Brain microvascular endothelial cell (primary cell): ENCODE data around the gene RIN3.

Source experiments
- DNase-seq: peaks from one replicate; pipeline ENCODE4 v3.0.0-alpha.2; 2020
- H3K27ac ChIP-seq: fragments of 250-450 bp; sonication (Bioruptor Pico); 2 replicates; pipeline ENCODE4 v1.5.1; 2020; ENCODE audit warnings: mild to moderate bottlenecking, moderate library complexity
- H3K27me3 ChIP-seq: fragments of 250-450 bp; sonication (Bioruptor Pico); replicated peaks from 2 replicates; pipeline ENCODE4 v1.5.1; 2020; ENCODE audit warnings: mild to moderate bottlenecking
- H3K36me3 ChIP-seq: fragments of 250-450 bp; sonication (Bioruptor Pico); replicated peaks from 2 replicates; pipeline ENCODE4 v1.5.1; 2020; ENCODE audit warnings: mild to moderate bottlenecking
- H3K4me3 ChIP-seq: 2 replicates; pipeline ENCODE4 v1.5.1; 2011; ENCODE audit warnings: low read depth, mild to moderate bottlenecking, control low read depth, low read length, moderate library complexity
- in situ Hi-C: cut with HindIII; loops from 2 replicates; pipeline ENCODE4 v1.10.0; 2017; ENCODE audit warnings: low sequenced_read_pairs, low pct_ligation_motif_present
- TF ChIP-seq, protein P1 (sequence below): IDR thresholded peaks from 2 replicates; pipeline ENCODE4 v1.5.1; 2011; ENCODE audit warnings: low read depth, mild to moderate bottlenecking, moderate library complexity, low read length, control low read depth, inconsistent platforms; ENCODE audit errors: missing control alignments

Gene RIN3

DNA sequence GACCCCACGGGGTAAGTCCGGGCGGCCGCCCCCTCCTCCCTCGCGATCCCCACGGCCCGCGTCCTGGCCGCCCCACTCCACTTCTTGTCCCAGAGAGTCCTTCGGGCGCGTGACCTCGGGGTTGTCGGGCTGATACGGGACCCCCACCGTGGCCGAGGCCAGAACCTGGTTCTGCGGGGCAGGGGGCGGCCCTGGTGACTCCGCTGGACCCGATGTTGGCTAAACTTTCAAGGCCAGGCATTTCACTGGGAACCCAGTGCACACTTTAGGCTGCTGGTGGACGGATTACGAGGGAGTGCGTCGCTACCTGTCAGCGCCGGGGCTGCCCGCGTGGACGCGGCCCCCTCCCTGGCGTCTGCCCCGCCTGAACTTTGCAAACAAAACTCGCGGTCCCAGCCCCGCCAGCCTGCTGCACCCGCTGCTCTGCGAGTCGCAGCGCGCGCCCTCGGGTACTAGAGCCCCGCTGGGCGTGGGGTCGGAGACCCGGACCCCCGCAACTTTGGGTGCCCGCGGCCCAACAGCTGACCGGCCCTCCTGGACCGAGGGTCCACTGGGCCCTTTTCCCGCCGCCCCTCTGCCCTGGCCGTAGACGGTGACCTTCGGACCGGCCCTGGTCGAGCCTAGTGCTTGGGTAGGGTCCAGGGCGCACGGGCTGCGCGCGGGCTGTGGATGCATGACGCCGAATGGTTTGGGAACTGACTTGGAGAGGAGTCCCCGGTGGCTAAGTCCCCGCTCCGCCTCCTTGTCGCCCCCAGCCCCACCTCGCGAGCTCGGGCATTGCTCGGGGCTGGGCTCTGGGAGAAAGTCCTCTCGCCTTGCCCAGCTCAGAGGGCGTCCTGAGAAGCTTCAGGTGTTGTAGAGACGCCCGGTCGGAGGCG, 624 bp downstream of the RIN3 start:
- Histone ChIP-seq H3K27me3 (no peaks in the 10 kb centered on the region), H3K27ac (peak overlapping the region; percentile 62), H3K36me3 (no peaks in the 10 kb centered on the region), H3K4me3 (peak overlapping the region; percentile 74)
- in situ Hi-C loops = no loop called here
- TF ChIP-seq, protein P1, sequence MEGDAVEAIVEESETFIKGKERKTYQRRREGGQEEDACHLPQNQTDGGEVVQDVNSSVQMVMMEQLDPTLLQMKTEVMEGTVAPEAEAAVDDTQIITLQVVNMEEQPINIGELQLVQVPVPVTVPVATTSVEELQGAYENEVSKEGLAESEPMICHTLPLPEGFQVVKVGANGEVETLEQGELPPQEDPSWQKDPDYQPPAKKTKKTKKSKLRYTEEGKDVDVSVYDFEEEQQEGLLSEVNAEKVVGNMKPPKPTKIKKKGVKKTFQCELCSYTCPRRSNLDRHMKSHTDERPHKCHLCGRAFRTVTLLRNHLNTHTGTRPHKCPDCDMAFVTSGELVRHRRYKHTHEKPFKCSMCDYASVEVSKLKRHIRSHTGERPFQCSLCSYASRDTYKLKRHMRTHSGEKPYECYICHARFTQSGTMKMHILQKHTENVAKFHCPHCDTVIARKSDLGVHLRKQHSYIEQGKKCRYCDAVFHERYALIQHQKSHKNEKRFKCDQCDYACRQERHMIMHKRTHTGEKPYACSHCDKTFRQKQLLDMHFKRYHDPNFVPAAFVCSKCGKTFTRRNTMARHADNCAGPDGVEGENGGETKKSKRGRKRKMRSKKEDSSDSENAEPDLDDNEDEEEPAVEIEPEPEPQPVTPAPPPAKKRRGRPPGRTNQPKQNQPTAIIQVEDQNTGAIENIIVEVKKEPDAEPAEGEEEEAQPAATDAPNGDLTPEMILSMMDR = no peak
- DNase-seq = no peak

DNA sequence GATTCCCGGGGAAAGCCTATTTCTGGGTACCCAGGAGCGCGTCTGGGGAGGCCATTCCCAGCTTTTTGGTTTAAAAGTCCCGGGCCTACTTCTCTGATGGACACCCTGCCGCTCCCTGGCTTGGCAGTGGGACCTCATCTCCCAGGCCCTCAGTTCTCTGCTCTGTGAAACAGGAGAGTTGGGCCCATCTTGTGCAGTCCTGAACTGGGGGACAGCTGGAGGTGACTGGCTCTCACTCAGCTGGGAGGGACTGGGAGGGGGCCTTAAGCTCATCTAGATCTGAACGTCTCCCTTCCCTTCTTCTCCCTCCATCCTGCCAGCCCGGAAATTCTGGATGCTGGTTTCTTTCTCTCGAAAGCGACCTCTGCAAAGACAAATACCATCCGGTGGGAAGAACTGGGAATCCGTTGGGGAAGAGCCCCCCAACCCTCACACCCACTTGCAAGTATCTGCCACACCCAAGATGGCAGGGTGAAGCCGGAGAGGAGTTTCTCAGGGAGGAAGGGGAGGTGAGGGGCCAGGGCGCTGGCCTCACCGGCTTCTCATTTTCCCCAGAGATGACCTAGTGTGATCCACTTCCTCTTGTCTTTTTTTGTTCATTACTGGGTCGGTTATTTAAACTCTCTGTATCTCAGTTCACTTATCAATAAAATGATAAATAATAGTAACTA, 1.4 kb downstream of the RIN3 start:
- in situ Hi-C loops = no loop called here
- DNase-seq = no peak
- H3K36me3 ChIP-seq = no peaks in the 10 kb centered on the region
- peak overlapping the region; percentile 74 for H3K4me3 ChIP-seq
- no peak overlapping the region for H3K27ac ChIP-seq
- TF ChIP-seq, protein P1 = no peak
- H3K27me3 ChIP-seq = no peaks in the 10 kb centered on the region

DNA sequence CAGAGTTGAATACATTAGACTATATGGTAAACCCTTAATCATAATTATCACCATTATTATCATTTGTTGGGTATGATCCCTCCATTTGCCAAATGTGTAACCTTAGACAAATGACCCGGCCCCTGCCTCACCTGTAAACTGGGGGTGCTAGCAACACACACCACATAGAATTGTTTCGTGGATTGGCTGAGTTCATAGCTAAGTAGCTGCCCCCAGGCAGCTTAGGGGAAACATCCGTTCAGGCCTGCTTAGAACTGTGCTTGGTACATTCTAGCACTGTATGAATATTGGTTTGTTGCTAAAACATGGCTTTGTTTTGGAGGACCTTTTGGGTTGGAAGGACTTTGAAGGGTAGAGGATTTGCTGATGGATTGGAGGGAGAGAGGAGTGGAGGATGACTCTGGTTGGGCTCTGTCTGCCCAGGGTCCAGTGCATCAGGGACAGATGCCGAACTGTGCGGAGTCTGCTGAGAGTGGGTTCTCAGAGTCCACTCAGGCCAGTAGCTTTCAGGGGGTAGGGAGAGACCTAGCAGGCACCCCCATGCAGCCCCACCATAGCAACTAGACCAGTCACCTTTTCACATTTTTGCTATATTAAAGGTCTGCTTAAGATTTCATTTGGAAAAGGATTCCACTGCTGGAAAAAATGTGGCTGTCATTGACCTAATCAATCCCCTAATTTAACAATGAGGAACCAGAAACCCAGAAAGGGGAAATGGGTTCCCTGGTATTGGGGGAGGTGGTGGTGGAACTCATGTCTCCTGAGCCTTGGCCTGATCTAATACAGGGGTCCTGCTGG, 2.2 kb downstream of the RIN3 start:
- TF ChIP-seq, protein P1 = no peak
- Histone ChIP-seq H3K4me3 (no peak overlapping the region), H3K27me3 (no peaks in the 10 kb centered on the region), H3K36me3 (no peaks in the 10 kb centered on the region), H3K27ac (no peak overlapping the region)
- in situ Hi-C loops = no loop called here
- DNase-seq = no peak

DNA sequence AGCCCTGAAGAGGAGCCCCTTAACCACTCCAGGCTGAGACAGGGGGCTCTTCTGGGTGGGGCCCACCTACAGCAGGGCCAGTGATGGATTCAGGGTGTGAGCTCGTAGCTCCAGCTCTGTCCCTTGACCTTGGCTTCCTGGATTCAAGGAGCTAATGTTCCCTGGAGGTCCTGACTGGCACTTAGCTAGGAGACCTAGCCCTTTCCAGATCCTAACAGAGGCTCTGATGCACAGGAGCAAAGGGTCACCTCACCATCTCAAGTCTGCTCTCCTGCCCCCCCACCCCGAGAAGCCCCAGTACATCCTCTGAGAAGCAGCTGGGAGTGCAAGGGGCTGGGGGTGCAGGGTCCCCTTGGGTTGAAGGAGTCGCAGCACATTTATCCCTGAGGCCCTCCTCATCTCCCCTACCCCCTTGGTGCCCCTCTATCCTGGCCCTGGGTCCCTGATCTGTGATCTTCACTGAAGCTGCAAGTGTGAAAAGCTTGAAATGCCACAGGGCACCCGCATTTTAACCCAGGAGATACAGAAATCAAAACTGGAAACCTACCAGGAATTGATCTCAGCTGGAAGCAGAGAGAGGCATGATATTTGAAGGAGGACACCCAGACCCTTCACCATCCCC, 2.9 kb downstream of the RIN3 start:
- Histone ChIP-seq H3K4me3 (no peak overlapping the region), H3K36me3 (no peaks in the 10 kb centered on the region), H3K27ac (no peak overlapping the region), H3K27me3 (no peaks in the 10 kb centered on the region)
- TF ChIP-seq, protein P1 = no peak
- in situ Hi-C loops = no loop called here
- DNase-seq = no peak

DNA sequence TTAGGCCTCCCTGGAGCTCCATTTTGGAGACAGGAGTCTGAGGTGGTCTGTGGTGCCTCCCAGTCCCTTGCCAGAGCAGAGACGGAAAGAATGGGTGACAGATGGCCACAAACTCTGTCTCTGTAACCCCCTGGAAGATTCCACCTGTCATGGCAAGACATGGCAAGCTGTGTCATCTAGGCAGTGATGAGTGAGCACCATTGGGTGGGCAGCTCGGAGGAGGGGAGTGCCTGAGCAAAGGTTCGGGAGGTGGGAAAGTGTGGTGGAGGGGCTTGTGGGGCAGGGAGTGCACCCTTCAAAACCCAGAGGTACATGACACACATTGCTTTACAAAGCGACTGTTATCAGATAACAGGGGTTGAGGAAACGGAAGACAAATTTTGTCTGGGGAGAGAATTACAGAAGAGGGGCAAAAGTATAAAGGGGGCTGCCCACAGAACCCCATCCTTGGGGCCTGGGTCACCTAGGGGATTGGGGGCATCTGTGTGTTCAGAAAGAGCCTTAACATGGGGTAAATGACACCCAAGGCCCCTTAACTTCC, 3.5 kb downstream of the RIN3 start:
- no peaks in the 10 kb centered on the region for H3K27me3 ChIP-seq
- no peaks in the 10 kb centered on the region for H3K36me3 ChIP-seq
- DNase-seq = no peak
- in situ Hi-C loops = no loop called here
- H3K27ac ChIP-seq = no peak overlapping the region
- TF ChIP-seq, protein P1 = no peak
- H3K4me3 ChIP-seq = no peak overlapping the region
